IgD-negative memory B cell (primary cell): Measurements from ENCODE around the gene DNTTIP2. TPM values are rescaled to one million over a fixed set of nuclear protein-coding genes. Genes with fewer than 3 reads are reported as not detected.
"Not testable (repeated sequence)": the region's sequence is repeated elsewhere in the genome, so short reads cannot be mapped to it uniquely, and the experiment has no call there.

Experiments
- H3K27ac Mint-ChIP-seq, 3 donors: one replicate each; pipeline ENCODE4 v1.8.0; 2020 to 2022; ENCODE audit warnings: mild to moderate bottlenecking in 3 of 3, mixed read lengths in 3 of 3, moderate library complexity in 1 of 3
- H3K27me3 Mint-ChIP-seq: one replicate; pipeline ENCODE4 v1.8.0; 2021; ENCODE audit warnings: mixed read lengths
- H3K36me3 Mint-ChIP-seq: one replicate; pipeline ENCODE4 v1.8.0; 2020; ENCODE audit warnings: mild to moderate bottlenecking, mixed read lengths
- H3K4me1 Mint-ChIP-seq, 3 donors: one replicate each; pipeline ENCODE4 v1.8.0; 2020 to 2022; ENCODE audit warnings: mixed read lengths in 3 of 3, mild to moderate bottlenecking in 1 of 3
- H3K4me3 Mint-ChIP-seq, 4 donors: one replicate each; pipeline ENCODE4 v1.8.0; 2020 to 2022; ENCODE audit warnings: mild to moderate bottlenecking in 4 of 4, mixed read lengths in 4 of 4, moderate library complexity in 3 of 4
- H3K9me3 Mint-ChIP-seq, 3 donors: one replicate each; pipeline ENCODE4 v1.8.0; 2020 to 2021; ENCODE audit warnings: mixed read lengths in 3 of 3, mild to moderate bottlenecking in 1 of 3
- polyA plus RNA-seq: library from polyadenylated mRNA; unstranded; fragments of 300-500 nt; fragmentation: Illumina TruSeq; gene quantifications from one replicate; pipeline ENCODE4 v1.2.3, GENCODE V29; 2021

Gene DNTTIP2
- polyA plus RNA-seq, 1 donor from 2014 or later: 76.5 TPM

DNA sequence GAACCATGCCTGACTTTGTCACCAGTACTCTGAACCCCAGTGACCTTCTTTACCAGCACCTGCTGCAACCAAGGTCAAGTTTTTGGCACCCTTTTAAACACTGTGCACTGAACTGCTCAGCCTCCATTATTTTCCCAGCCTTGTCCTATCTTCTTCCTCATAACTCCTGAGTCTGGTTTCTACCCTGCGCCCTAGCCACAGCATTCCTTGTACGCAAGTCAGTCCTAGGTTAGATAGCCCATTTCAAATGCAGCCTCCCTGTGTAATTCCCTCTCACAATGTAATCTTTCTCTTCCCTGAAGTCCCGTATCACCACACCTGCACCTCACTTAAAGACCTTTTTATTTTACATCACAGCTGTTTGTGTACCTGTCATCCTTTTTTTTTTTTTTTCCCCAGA is 37.2 kb downstream of the DNTTIP2 start:
- peak overlapping the region in 1 of 4 donors; percentile 34 for H3K4me3 Mint-ChIP-seq
- peaks cover 3% of the 10 kb centered on the region for H3K36me3 Mint-ChIP-seq
- H3K9me3 Mint-ChIP-seq: no peaks in the 10 kb centered on the region
- H3K4me1 Mint-ChIP-seq: peaks cover 10 to 14% (median 12%) of the 10 kb centered on the region in 3 donors
- no peak overlapping the region for H3K27ac Mint-ChIP-seq
- H3K27me3 Mint-ChIP-seq: no peaks in the 10 kb centered on the region

DNA sequence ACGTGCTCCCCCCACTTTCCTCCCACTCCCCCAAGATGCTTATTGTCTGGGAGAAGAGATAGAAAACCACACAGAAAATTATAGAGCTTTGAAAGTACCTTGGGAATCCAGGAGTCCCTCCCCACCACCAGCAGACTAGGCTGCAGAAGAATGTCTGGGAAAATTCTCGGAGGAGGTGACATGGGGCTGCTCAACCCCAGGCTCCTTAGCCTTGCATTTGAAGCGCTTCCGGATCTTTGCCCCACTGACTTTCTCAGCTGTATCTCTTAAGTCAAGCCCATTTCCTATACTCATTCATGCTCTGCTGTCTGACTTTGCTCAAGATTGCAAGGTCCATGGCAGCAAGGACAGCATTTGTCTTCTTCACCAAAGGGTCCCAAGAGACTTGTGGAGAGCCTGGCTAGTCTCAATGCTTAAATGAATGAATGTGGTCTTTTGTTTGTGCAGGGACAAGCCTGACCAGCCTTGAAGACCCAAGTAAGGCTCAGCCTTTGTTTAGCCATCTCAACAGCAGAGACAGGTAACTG is 38.0 kb downstream of the DNTTIP2 start:
- H3K27ac Mint-ChIP-seq: no peak overlapping the region
- H3K4me1 Mint-ChIP-seq: peaks cover 10 to 12% (median 11%) of the 10 kb centered on the region in 3 donors
- H3K9me3 Mint-ChIP-seq: no peaks in the 10 kb centered on the region
- no peaks in the 10 kb centered on the region for H3K27me3 Mint-ChIP-seq
- H3K4me3 Mint-ChIP-seq: no peak overlapping the region
- peaks cover 3% of the 10 kb centered on the region for H3K36me3 Mint-ChIP-seq

DNA sequence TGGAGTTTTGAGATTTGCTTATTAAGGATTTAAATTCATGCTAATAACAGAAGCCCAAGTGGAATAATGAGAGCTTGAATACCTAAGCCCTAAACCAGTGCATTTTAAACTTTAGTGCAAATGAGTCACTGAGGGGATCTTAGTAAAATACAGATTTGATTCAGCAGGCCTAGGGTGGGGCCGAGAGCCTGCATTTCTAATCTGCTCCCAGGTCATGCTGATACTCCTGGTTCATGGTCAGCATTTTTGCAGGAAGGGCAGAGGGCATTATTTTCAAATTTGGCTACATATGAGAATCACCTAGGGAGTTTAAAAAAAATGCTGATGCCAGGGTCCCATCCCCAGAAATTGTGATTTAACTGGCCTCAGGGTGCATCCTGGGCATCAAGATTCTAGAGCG is 39.3 kb downstream of the DNTTIP2 start:
- Mint-ChIP-seq H3K4me3 (no peak overlapping the region), H3K4me1 (peaks cover 4 to 5% (median 4%) of the 10 kb centered on the region in 3 donors), H3K9me3 (peaks cover 0 to 2% (median 0%) of the 10 kb centered on the region in 3 donors), H3K27me3 (no peaks in the 10 kb centered on the region), H3K27ac (no peak overlapping the region), H3K36me3 (peaks cover 3% of the 10 kb centered on the region)

DNA sequence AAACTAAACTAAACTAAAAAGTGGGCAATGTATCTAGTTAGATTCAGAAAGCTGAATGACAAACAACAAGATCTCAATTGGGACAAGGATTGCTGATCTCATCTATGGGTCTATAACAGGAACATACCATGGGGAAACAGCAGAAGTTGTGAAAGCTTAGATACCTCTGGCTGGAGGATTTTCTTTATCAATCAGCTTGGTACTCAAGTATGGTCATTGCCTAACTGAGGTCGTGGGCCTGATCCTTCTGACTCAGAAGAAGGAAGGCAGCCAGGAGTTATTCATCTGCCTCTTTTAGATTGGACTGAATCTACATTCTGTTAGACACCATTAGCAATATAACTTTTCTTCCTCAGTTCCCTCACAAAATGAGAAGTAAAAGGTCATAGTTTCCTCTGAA is 39.7 kb downstream of the DNTTIP2 start:
- no peak overlapping the region for H3K27ac Mint-ChIP-seq
- peaks cover 4% of the 10 kb centered on the region for H3K36me3 Mint-ChIP-seq
- H3K4me3 Mint-ChIP-seq: no peak overlapping the region
- H3K4me1 Mint-ChIP-seq: peaks cover 2 to 3% (median 2%) of the 10 kb centered on the region in 3 donors
- no peaks in the 10 kb centered on the region for H3K27me3 Mint-ChIP-seq
- peaks cover 0 to 7% (median 1%) of the 10 kb centered on the region in 3 donors for H3K9me3 Mint-ChIP-seq

DNA sequence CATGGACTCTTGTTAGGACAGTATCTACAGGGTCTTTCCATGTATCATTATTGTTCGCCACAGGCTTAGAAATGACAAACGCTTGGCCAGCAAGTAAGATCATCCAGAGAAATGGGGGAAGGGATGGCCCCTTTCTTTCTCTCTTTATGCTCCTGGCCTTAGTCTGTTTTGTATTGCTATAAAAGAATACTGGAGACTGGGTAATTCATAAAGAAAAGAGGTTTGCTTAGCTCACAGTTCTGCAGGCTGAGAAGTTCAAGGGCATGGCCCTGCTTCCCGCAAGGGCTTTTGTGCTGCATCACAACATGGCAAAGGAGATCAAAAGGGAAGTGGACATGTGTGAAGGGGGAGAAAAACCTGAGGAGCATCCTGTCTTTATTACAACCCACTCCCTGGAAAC is 41.0 kb downstream of the DNTTIP2 start:
- no peak overlapping the region for H3K27ac Mint-ChIP-seq
- H3K36me3 Mint-ChIP-seq: peaks cover 8% of the 10 kb centered on the region
- H3K9me3 Mint-ChIP-seq: peaks cover 0 to 11% (median 8%) of the 10 kb centered on the region in 3 donors
- H3K27me3 Mint-ChIP-seq: peaks cover under 1% of the 10 kb centered on the region
- H3K4me1 Mint-ChIP-seq: no peaks in the 10 kb centered on the region
- H3K4me3 Mint-ChIP-seq: no peak overlapping the region

DNA sequence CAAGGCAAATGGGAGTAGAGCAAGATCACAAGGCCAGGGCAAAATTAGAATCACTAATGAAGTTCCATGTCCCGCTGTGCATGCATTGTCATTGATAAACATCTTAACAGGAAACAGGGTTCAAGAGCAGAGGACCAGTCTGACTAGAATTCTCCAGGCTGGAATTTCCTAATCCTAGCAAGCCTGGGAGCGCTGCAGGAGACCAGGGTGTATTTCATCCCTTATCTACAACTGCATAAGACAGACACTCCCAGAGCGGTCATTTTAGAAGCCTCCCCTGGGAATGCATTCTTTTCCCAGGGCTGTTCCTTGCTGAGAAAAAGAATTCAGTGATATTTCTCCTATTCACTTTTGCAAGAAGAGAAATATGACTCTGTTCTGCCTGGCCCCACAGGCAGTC is 45.7 kb downstream of the DNTTIP2 start:
- H3K9me3 Mint-ChIP-seq: peaks cover 0 to 11% (median 9%) of the 10 kb centered on the region in 3 donors
- H3K4me3 Mint-ChIP-seq, H3K27me3 Mint-ChIP-seq, H3K27ac Mint-ChIP-seq, H3K4me1 Mint-ChIP-seq: not testable (repeated sequence)
- H3K36me3 Mint-ChIP-seq: peaks cover 12% of the 10 kb centered on the region

DNA sequence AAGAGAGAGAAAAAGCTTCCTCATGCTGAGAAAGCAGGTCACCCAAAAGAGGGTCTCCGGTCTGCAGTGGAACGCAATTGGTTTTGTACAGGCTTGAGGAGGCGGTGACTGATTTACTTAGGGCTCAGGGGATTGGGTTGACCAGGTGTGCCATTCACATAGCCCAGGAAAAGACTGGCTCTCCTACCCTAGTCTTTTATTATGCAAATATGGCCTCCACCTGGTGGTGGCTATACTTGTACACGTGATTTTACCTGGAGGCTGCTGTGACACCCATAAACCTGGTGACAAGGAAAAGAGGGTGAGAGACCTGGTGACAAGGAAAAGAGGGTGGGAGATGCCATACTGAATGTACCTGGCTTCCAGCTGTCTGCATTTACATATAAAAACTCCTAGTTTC is 49.9 kb downstream of the DNTTIP2 start:
- H3K36me3 Mint-ChIP-seq: peaks cover 11% of the 10 kb centered on the region
- H3K4me3 Mint-ChIP-seq: peak overlapping the region in 1 of 4 donors; percentile 7
- no peak overlapping the region for H3K27ac Mint-ChIP-seq
- H3K4me1 Mint-ChIP-seq: peaks cover 0 to 2% (median 0%) of the 10 kb centered on the region in 3 donors
- H3K27me3 Mint-ChIP-seq: peaks cover 2% of the 10 kb centered on the region
- peaks cover 0 to 6% (median 2%) of the 10 kb centered on the region in 3 donors for H3K9me3 Mint-ChIP-seq

DNA sequence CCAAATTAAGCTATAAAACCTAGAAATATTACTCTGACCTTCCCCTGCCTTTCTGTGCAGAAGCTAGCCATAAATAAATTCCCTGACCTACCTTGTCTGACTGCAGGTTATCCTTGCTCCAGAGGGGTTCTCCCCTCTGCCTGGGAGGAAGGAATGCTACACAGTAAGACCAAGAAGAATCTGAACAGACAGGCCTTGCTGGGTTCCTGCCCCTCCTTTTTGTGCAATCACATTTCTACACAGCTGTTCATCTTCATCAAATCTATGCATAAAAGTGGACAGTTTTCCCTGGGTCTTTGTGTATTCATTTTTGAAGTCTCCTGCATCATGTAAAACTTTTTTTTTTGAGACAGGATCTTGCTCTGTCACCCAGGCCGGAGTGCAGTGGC is 50.6 kb downstream of the DNTTIP2 start:
- Mint-ChIP-seq H3K27ac (no peak overlapping the region), H3K27me3 (peaks cover 2% of the 10 kb centered on the region), H3K4me1 (peaks cover 0 to 2% (median 0%) of the 10 kb centered on the region in 3 donors), H3K9me3 (peaks cover 0 to 4% (median 0%) of the 10 kb centered on the region in 3 donors), H3K4me3 (no peak overlapping the region), H3K36me3 (peaks cover 10% of the 10 kb centered on the region)

DNA sequence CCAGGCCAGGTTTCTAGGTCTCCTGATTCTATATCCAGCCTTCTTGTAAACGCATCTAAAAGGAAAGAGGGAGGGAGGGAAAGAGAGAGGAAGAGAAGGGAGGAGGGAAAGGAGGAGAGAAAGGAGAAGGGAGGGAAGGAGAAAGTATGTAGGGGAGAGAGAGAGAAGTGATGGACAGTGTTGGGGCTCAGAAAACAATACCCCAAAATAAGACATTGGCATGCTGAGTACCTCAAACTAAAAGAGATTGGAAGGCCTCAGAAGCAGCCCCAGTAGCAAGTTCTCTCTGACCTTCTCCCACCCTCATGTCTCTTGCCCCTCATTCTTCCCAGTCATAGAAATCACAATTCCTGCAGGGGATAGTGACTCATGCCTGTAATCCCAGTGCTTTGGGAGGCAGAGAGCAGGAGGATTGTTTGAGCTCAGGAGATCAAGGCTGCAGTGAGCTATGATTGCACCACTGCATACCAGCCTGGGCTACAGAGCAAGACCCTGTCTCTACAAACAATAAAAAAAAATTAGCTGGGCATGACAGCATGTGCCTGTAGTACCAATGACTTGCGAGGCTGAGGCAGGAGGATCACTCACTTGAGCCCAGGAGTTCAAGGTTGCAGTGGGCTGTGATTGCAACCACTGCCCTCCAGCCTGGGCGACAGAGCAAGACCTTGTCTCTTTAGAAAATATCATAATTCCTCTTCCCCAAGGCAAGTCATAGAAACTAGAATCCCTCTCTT is 51.2 kb downstream of the DNTTIP2 start:
- Mint-ChIP-seq H3K9me3 (peaks cover 0 to under 1% (median 0%) of the 10 kb centered on the region in 3 donors), H3K36me3 (peaks cover 11% of the 10 kb centered on the region), H3K4me1 (peaks cover 0 to 2% (median 0%) of the 10 kb centered on the region in 3 donors), H3K27me3 (no peaks in the 10 kb centered on the region), H3K4me3 (no peak overlapping the region), H3K27ac (no peak overlapping the region)

DNA sequence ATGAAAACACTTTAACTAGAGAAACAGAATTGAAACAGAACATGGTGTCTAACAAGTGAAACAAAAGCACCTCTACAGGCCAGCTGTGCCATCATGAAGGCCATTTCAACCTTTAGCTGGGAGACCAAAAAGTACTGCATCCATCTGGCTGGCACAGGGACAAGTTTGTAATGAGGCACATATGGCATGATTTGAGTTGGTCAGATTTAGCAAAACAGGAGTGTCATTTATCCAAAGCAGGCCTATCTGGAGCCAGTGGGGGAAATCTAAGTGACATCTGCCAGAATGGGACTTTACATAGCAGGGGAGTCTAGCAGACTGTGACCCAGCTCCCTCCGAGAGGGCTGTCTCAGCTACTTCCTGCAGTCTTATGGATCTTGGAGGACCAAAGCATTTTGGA is 51.9 kb downstream of the DNTTIP2 start:
- Mint-ChIP-seq H3K36me3 (peaks cover 11% of the 10 kb centered on the region), H3K27ac (peak overlapping the region in 1 of 3 donors; percentile 11), H3K27me3 (no peaks in the 10 kb centered on the region), H3K9me3 (no peaks in the 10 kb centered on the region), H3K4me1 (peaks cover 0 to 2% (median 0%) of the 10 kb centered on the region in 3 donors), H3K4me3 (no peak overlapping the region)

DNA sequence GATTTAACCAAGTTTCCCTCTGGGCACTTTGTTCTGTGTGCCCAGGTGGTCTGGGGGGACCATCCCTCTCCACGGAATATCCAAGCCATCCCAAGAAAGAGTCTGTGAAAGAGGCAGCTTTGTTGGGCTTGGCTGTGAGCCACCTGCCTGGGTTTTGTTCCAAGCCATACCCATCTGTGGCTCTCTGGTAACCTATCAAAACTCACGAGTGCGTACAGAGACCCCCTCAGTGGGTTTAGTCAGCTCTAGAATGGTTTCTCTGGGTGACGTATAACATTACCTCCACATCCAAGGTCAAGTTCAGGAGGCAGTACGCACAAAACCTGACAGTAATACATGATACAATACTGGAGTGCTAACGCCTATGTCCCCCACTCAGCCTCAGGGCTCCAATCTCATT is 54.2 kb downstream of the DNTTIP2 start:
- Mint-ChIP-seq H3K36me3 (peaks cover 9% of the 10 kb centered on the region), H3K27ac (no peak overlapping the region), H3K4me1 (peaks cover 0 to 2% (median 0%) of the 10 kb centered on the region in 3 donors), H3K4me3 (no peak overlapping the region), H3K9me3 (no peaks in the 10 kb centered on the region), H3K27me3 (no peaks in the 10 kb centered on the region)

DNA sequence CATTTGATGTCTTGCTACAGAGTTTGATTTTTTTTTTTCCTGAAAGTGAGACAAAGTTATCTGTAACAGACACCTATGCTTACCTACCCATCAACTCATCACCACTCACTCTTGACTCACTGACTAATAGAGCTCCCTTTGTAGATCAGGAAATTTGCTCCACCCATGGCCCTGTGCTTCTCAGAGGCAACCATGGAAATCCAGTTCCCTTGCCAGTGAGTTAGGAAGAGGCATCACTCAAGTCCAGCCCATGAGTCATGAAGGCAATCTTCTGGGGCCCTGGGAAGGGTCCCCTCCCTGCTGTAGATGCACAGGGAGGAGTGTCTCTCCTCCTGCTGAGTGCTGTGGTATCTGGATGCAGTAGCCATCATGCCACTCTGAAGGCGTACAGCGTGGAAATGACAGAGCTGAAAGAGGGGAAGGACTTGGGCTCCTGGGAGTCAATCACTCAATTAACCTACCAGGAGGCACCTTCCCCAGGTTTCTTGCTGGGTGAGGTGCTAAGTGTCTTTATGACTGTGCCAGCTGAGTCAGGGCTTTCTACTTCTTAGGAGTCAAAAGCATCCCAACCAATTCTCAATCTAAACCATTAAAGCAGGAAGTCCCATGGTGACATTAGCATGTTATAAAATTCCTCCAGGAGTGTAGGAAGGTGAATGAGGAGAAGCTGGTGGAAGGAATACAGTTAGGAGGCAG is 56.1 kb downstream of the DNTTIP2 start:
- H3K27ac Mint-ChIP-seq: no peak overlapping the region
- no peak overlapping the region for H3K4me3 Mint-ChIP-seq

DNA sequence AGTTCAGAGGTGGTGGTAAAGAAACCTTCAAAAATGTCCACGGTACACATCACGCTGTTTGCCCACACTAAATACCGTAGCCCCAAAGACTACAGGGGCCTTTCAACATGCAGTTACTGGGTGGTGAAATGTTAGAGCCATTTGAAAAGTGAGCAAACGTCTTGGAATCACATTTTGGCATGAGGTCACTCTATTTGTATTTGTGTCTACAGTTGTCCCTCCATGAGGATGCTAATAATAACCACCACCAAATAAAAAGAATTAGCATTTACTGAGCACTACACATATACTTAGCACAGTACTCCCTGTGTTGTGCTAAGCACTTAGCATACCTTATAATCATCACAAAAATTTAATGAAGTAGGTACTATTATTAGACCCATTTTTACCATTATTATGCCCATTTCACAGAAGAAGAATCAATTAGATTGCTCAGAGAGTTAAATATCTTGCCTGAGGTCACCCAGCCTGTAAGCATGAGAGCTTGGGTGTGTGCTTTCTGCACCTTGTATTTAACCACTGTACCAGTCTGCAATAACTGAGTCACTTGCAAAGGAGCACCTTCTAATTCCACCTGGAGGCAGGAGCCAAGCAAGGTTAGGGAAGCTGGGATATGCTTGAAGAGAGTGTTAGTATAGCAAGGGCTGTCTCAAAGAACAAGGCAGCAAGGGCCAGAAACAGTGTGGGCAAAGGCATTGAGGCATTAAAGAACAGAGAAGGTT is 57.4 kb downstream of the DNTTIP2 start:
- H3K4me3 Mint-ChIP-seq: no peak overlapping the region
- H3K27ac Mint-ChIP-seq: no peak overlapping the region
- peaks cover 0 to 18% (median 8%) of the 10 kb centered on the region in 3 donors for H3K4me1 Mint-ChIP-seq
- H3K9me3 Mint-ChIP-seq: no peaks in the 10 kb centered on the region
- H3K36me3 Mint-ChIP-seq: peaks cover 8% of the 10 kb centered on the region
- H3K27me3 Mint-ChIP-seq: no peaks in the 10 kb centered on the region

More for the DNA sequence above, 56.1 kb downstream of the DNTTIP2 start:
- peaks cover 0 to 7% (median 0%) of the 10 kb centered on the region in 3 donors for H3K4me1 Mint-ChIP-seq
- no peaks in the 10 kb centered on the region for H3K27me3 Mint-ChIP-seq
- H3K9me3 Mint-ChIP-seq: no peaks in the 10 kb centered on the region
- H3K36me3 Mint-ChIP-seq: peaks cover 9% of the 10 kb centered on the region

DNA sequence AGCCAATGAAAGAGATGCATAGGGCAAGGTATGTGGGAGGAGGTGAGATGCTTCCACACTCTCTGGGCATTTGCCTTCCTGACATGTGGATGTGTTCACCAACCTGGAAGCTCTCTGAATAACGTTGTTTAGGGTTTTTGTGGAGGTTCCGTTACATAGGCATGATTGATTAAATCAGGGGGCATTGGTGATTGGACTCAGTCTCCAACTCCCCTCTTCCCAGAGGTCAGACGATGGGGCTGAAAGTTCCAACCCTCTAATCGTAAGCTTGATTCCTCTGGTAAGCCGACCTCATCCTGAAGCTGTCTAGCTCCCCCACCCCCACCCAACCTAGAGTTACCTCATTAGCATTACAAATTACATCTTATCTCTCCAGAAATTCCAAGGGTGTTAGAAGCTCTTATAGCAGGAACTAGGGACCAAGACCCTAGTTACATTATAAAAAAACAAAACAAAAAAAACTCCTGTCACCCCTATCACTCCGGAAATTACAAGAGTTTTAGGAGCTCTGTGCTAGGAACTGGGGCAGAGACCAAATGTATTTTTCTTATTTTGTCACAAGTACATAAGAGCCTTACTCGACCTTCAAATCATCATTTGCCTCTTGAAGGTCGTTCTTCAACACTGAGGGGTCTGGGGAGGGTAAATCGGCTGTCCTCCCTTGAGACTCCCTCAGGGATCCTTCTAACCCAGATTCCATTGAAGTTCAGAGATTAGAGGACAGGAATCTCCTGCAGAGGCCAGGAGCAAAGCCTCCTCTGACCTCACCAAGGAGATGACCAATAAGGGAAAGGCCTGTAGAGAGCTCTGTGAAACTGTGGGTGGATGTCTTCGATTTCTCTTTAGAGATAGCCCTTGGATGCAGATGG is 58.2 kb downstream of the DNTTIP2 start:
- peaks cover 5% of the 10 kb centered on the region for H3K36me3 Mint-ChIP-seq
- H3K27ac Mint-ChIP-seq: no peak overlapping the region
- no peaks in the 10 kb centered on the region for H3K27me3 Mint-ChIP-seq
- H3K9me3 Mint-ChIP-seq: no peaks in the 10 kb centered on the region
- no peak overlapping the region for H3K4me3 Mint-ChIP-seq
- H3K4me1 Mint-ChIP-seq: peaks cover 0 to 18% (median 8%) of the 10 kb centered on the region in 3 donors
